Measurements from ENCODE around the gene PLP2. TPM values are rescaled to one million over a fixed set of nuclear protein-coding genes. Genes with fewer than 3 reads are reported as not detected.

PLP2 gene
- total and polyA plus RNA-seq, 2 of the 4 experiments (the other 2 are of a cell fraction), result 22.6 to 156 TPM

DNA sequence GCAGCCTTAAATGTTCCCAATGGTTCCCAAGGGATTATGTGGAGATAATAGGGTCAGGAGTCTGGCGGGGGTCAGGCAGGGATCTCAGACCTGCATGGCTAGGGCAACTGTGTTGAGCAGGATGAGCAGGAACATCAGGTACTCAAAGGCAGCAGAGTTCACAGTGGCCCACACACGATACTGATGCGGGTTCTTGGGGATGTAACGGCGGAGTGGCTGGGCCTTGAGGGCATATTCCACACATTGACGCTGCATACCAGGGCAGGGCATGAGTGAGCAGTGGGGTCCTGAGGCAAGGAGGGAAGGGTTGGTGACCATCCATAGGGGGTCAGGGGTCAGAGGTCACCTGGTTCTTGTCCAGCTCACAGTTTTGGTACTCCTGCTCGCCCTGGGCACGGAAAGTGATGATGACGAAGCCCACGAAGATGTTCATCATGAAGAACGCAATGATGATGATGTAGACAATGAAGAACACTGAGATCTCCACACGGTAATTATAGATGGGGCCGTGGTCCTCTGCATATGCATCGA, 43.4 kb downstream of the PLP2 start:
- Histone ChIP-seq H4K91ac (ENCODE audit: insufficient read depth, low read depth, low read length) (no peak overlapping the region), H3K56ac (ENCODE audit: extremely low read depth, insufficient read depth, low read length) (no peak overlapping the region), H3K4me2 (ENCODE audit: low read depth, low read length) (no peak overlapping the region), H2BK120ac (ENCODE audit: low read depth, low read length) (no peak overlapping the region), H3K9me1 (ENCODE audit: insufficient read depth, low read length) (no peaks in the 10 kb centered on the region), H3K79me1 (ENCODE audit: low read depth in 1 of 2, low read length in 2 of 2) (no peaks in the 10 kb centered on the region), H3K9me3 (ENCODE audit: control insufficient read depth, insufficient read depth, low read length) (peaks cover 4% of the 10 kb centered on the region), H3K27me3 (ENCODE audit: control insufficient read depth, insufficient read depth, low read length) (no peaks in the 10 kb centered on the region; the same call in none of the 2 replicates), H2BK5ac (ENCODE audit: low read depth, low read length, poor library complexity, severe bottlenecking) (no peak overlapping the region), H4K8ac (ENCODE audit: low read depth in 2 of 2, low read length in 2 of 2) (no peak overlapping the region), H3K14ac (replicated peaks; ENCODE audit: low read depth, low read length) (no peak overlapping the region), H3K27ac (ENCODE audit: insufficient read depth, low read length) (no peak overlapping the region), H2AK5ac (ENCODE audit: low read depth, low read length) (no peak overlapping the region), H4K20me1 (ENCODE audit: insufficient read depth, low read length) (no peaks in the 10 kb centered on the region), H3K23ac (ENCODE audit: low read depth, low read length) (no peak overlapping the region), H3K18ac (ENCODE audit: low read depth, low read length) (no peak overlapping the region), H2AFZ (replicated peaks; ENCODE audit: low read length, poor library complexity) (no peak overlapping the region), H2BK15ac (ENCODE audit: low read depth, low read length) (no peak overlapping the region), H3K36me3 (ENCODE audit: control insufficient read depth, insufficient read depth, low read length) (no peaks in the 10 kb centered on the region), H2AK9ac (replicated peaks; ENCODE audit: low read depth, low read length, poor library complexity) (no peak overlapping the region), H2BK20ac (ENCODE audit: low read depth, low read length) (no peak overlapping the region), H3K9ac (ENCODE audit: low read depth, low read length) (no peak overlapping the region), H3K4me1 (ENCODE audit: control insufficient read depth, insufficient read depth, low read length) (no peaks in the 10 kb centered on the region), H3K4me3 (ENCODE audit: insufficient read depth, low read depth, low read length) (no peak overlapping the region), H4K5ac (ENCODE audit: low read depth, low read length) (no peak overlapping the region), H3K4ac (ENCODE audit: low read depth, low read length) (no peak overlapping the region)
- no peak for DNase-seq
- in situ Hi-C loops (cut with MboI; ENCODE audit: low sequenced_read_pairs), result no loop called here
- TF ChIP-seq BHLHE40 (IDR thresholded peaks at IDR 0.05; ENCODE audit: low read depth, low read length) (no peak), CHD1 (IDR thresholded peaks at IDR 0.05; ENCODE audit: low read depth, low read length) (no peak), RCOR1 (IDR thresholded peaks at IDR 0.05; ENCODE audit: insufficient replicate concordance, low read length) (no peak), MAFK (IDR thresholded peaks at IDR 0.05; ENCODE audit: low read depth, low read length) (no peak), RAD21 (IDR thresholded peaks at IDR 0.05; ENCODE audit: low read length) (no peak), FOS (IDR thresholded peaks at IDR 0.05; ENCODE audit: low read depth, low read length) (no peak), CEBPB (IDR thresholded peaks at IDR 0.05; ENCODE audit: low read depth, low read length) (no peak), RFX5 (IDR thresholded peaks at IDR 0.05; ENCODE audit: low read depth, low read length) (no peak), MXI1 (IDR thresholded peaks at IDR 0.05; ENCODE audit: borderline replicate concordance, low read depth, low read length) (no peak), SMC3 (IDR thresholded peaks at IDR 0.05; ENCODE audit: low read depth, low read length) (no peak), NFE2L2 (IDR thresholded peaks at IDR 0.05; ENCODE audit: low read depth, low read length) (no peak)
- TF ChIP-seq, protein P1, sequence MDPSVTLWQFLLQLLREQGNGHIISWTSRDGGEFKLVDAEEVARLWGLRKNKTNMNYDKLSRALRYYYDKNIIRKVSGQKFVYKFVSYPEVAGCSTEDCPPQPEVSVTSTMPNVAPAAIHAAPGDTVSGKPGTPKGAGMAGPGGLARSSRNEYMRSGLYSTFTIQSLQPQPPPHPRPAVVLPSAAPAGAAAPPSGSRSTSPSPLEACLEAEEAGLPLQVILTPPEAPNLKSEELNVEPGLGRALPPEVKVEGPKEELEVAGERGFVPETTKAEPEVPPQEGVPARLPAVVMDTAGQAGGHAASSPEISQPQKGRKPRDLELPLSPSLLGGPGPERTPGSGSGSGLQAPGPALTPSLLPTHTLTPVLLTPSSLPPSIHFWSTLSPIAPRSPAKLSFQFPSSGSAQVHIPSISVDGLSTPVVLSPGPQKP (IDR thresholded peaks at IDR 0.05; ENCODE audit: borderline replicate concordance, low read depth, low read length), result no peak
- TF ChIP-seq, protein P2, sequence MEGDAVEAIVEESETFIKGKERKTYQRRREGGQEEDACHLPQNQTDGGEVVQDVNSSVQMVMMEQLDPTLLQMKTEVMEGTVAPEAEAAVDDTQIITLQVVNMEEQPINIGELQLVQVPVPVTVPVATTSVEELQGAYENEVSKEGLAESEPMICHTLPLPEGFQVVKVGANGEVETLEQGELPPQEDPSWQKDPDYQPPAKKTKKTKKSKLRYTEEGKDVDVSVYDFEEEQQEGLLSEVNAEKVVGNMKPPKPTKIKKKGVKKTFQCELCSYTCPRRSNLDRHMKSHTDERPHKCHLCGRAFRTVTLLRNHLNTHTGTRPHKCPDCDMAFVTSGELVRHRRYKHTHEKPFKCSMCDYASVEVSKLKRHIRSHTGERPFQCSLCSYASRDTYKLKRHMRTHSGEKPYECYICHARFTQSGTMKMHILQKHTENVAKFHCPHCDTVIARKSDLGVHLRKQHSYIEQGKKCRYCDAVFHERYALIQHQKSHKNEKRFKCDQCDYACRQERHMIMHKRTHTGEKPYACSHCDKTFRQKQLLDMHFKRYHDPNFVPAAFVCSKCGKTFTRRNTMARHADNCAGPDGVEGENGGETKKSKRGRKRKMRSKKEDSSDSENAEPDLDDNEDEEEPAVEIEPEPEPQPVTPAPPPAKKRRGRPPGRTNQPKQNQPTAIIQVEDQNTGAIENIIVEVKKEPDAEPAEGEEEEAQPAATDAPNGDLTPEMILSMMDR (conservative IDR thresholded peaks at IDR 0.05; ENCODE audit: low read depth, low read length), result no peak
- TF ChIP-seq, protein P3, sequence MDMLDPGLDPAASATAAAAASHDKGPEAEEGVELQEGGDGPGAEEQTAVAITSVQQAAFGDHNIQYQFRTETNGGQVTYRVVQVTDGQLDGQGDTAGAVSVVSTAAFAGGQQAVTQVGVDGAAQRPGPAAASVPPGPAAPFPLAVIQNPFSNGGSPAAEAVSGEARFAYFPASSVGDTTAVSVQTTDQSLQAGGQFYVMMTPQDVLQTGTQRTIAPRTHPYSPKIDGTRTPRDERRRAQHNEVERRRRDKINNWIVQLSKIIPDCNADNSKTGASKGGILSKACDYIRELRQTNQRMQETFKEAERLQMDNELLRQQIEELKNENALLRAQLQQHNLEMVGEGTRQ (IDR thresholded peaks at IDR 0.05; ENCODE audit: low read depth, low read length), result no peak
- dilution Hi-C loops (cut with HindIII; ENCODE audit: low sequenced_read_pairs, unreplicated experiment), result no loop called here
- POLR2A ChIA-PET (ENCODE audit: unreplicated experiment), result no interaction called here
- ATAC-seq (ENCODE audit: low read depth), result no peak
- intact Hi-C loops (cut with micrococcal nuclease), result no loop called here
- CTCF ChIA-PET, result interaction anchor here (1.4 kb wide), 1 partner anchor 54 kb away, joined by 4 read pairs; no protein-coding TSS in a partner anchor
- no TSS peak for BruUV-seq (replicated peaks)
- 72% methylated on average over 8 of the region's 14 CpGs; no CpG with 5 or more reads in 1 of the 2 experiments for WGBS, 2 experiments (ENCODE audit: extremely low coverage in 2 of 2, insufficient read length in 1 of 2)

All from IMR-90 (cell line).